Body of pancreas (tissue), 4 donors: ENCODE data around the gene MYBPC1. TPM values are rescaled to one million over a fixed set of nuclear protein-coding genes. Genes with fewer than 3 reads are reported as not detected.

ENCODE experiments used
- ATAC-seq: fragments of 150-250 bp; one replicate; pipeline ENCODE4 v1.9.1; 2016
- DNase-seq, 4 donors: peaks; one replicate each; pipeline ENCODE4 v3.0.0-alpha.2; 2019
- H3K27ac ChIP-seq, 4 donors: fragments of 200-600 bp; sonication (generic); 1 replicate in 3 of 4; 2 replicates in 1 of 4; pipeline versions ENCODE4 v1.5.1 to v1.6.1; 2016 to 2019; ENCODE audit warnings: mild to moderate bottlenecking in 1 of 4, mixed read lengths in 1 of 4, moderate library complexity in 1 of 4
- H3K27me3 ChIP-seq, 2 donors: fragments of 200-600 bp; sonication (generic); one replicate each; pipeline ENCODE4 v1.6.0; 2016; ENCODE audit warnings: mild to moderate bottlenecking in 1 of 2
- H3K36me3 ChIP-seq, 2 donors: fragments of 200-600 bp; sonication (generic); replicated peaks in 1 of 2; 2 replicates each; pipeline ENCODE4 v1.5.1; 2016; ENCODE audit warnings: low read depth in 2 of 2; ENCODE audit not compliant: insufficient read depth in 1 of 2
- H3K4me1 ChIP-seq: fragments of 200-600 bp; sonication (generic); one replicate; pipeline ENCODE4 v1.6.0; 2016
- H3K4me3 ChIP-seq, 2 donors: fragments of 200-600 bp; sonication (generic); 1 replicate in 1 of 2; 2 replicates in 1 of 2; pipeline ENCODE4 v1.5.1; 2016 to 2019
- H3K9me3 ChIP-seq, 3 donors: fragments of 200-600 bp; sonication (generic); 1 replicate in 2 of 3; 2 replicates in 1 of 3; pipeline ENCODE4 v1.5.1; 2016
- CTCF ChIP-seq, 7 experiments: fragments of 450-650 bp in 4 of 7; fragments of 200-600 bp in 3 of 7; sonication (generic) in 3 of 7; IDR thresholded peaks; one replicate each; pipeline ENCODE4 v1.5.1; 2016 to 2019; ENCODE audit warnings: antibody characterized with exemption in 7 of 7
- POLR2A ChIP-seq, 3 donors: fragments of 450-650 bp; IDR thresholded peaks; one replicate each; pipeline ENCODE4 v1.6.1; 2016; ENCODE audit warnings: antibody characterized with exemption in 3 of 3, mild to moderate bottlenecking in 2 of 3
- WGBS, 2 donors: methylation state at CpG; one replicate each; pipeline ENCODE4 v1.1.5; 2017; 5-methylcytosine and 5-hydroxymethylcytosine counted together
- intact Hi-C: fragments of 100-400 bp; cut with DNase I; formaldehyde crosslinking; loops from one replicate; pipeline ENCODE4 v1.15.1; 2023
- total RNA-seq, 2 donors: library from RNA; depleted of rRNA; stranded (reverse); fragments of >200 nt; gene quantifications; one replicate each; pipeline ENCODE4 v1.1.0, GENCODE V29; 2016

The MYBPC1 gene
- total RNA-seq, 2 donors from 2014 or later, result 0.66 to 0.78 TPM

- Histone ChIP-seq H3K4me1 (peaks cover 80% of the 10 kb centered on the region), H3K27ac (peak overlapping the region; percentile 81 to 87 (median 83)), H3K9me3 (no peaks in the 10 kb centered on the region), H3K36me3 (no peaks in the 10 kb centered on the region), H3K4me3 (no peak overlapping the region), H3K27me3 (no peaks in the 10 kb centered on the region)
- peak; percentile 23 to 68 (median 46) for DNase-seq
- 24 to 34% methylated on average over 2 of the region's 2 CpGs for WGBS, 2 donors
- ATAC-seq, result peak; percentile 40
- intact Hi-C loops, result no loop called here
- TF ChIP-seq CTCF (IDR thresholded peaks at IDR 0.05) (no peak), POLR2A (IDR thresholded peaks at IDR 0.05) (no peak)
Observed at GRCh38 chr12:101607894-101608293, 13.1 kb downstream of the MYBPC1 start.

- H3K27ac ChIP-seq, result peak overlapping the region; percentile 81 to 87 (median 83)
- H3K9me3 ChIP-seq, result no peaks in the 10 kb centered on the region
- H3K36me3 ChIP-seq, result no peaks in the 10 kb centered on the region
- ATAC-seq, result peak; percentile 93
- TF ChIP-seq CTCF (IDR thresholded peaks at IDR 0.05) (no peak), POLR2A (IDR thresholded peaks at IDR 0.05) (no peak)
- H3K4me1 ChIP-seq, result peaks cover 80% of the 10 kb centered on the region
- H3K4me3 ChIP-seq, result no peak overlapping the region
- 13 to 24% methylated on average over 10 of the region's 10 CpGs for WGBS, 2 donors
- no peaks in the 10 kb centered on the region for H3K27me3 ChIP-seq
- intact Hi-C loops, result no loop called here
- peak; percentile 81 to 94 (median 88) for DNase-seq
Observed at GRCh38 chr12:101608301-101609133, 13.7 kb downstream of the MYBPC1 start.

- Histone ChIP-seq H3K4me3 (no peak overlapping the region), H3K27me3 (no peaks in the 10 kb centered on the region), H3K4me1 (peaks cover 73% of the 10 kb centered on the region), H3K36me3 (no peaks in the 10 kb centered on the region), H3K9me3 (no peaks in the 10 kb centered on the region), H3K27ac (peak overlapping the region in 3 of 4 donors; percentile 81 to 87 (median 85))
- WGBS, 2 donors, result 87 to 91% methylated on average over 4 of the region's 4 CpGs
- no peak for DNase-seq
- intact Hi-C loops, result no loop called here
- no peak for ATAC-seq
- no peak for TF ChIP-seq POLR2A (IDR thresholded peaks at IDR 0.05)
Observed at GRCh38 chr12:101609198-101609597, 14.4 kb downstream of the MYBPC1 start.

DNA sequence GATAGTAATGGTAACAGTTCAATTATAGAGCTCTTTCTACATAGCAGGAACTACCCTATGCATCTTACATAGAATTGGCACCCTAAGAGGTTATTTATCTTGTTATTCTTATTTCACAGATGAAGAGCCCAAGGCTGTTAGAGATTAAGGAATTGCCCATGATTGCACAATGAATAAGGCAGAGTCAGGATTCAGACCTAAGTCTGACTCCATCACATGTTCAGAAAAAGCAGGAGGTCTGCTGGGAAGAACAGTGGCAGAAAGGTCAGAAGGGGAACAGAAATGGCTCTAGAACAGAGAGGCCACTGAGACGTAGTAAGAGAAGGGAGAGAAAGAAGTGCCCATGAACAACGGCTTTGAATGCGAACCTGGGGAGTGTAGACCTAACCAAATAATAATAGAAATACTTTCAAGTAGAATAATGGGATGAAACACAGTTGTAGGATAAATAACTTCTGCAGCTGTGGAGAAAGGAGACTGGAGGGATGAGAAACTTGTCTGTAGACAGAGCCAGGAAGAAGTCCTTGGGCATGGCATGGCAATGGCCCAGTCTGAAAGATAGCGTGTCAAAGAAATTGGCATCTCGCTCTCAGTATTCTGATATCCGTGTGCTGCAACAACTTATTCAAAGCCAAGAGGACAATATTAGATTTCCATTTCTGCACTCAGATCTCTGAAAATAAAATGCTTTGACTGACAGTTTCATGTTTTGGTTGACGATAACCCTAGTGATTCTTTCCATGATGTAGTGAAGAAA is 17.6 kb downstream of the MYBPC1 start:
- no peak for TF ChIP-seq POLR2A (IDR thresholded peaks at IDR 0.05)
- no peak for TF ChIP-seq CTCF (IDR thresholded peaks at IDR 0.05)
- WGBS, 2 donors, result 39 to 47% methylated on average over 7 of the region's 7 CpGs
- Histone ChIP-seq H3K9me3 (no peaks in the 10 kb centered on the region), H3K4me1 (peaks cover 65% of the 10 kb centered on the region), H3K27ac (no peak overlapping the region), H3K27me3 (no peaks in the 10 kb centered on the region), H3K4me3 (no peak overlapping the region), H3K36me3 (no peaks in the 10 kb centered on the region)
- intact Hi-C loops, result no loop called here
- DNase-seq (no peak), ATAC-seq (no peak)

DNA sequence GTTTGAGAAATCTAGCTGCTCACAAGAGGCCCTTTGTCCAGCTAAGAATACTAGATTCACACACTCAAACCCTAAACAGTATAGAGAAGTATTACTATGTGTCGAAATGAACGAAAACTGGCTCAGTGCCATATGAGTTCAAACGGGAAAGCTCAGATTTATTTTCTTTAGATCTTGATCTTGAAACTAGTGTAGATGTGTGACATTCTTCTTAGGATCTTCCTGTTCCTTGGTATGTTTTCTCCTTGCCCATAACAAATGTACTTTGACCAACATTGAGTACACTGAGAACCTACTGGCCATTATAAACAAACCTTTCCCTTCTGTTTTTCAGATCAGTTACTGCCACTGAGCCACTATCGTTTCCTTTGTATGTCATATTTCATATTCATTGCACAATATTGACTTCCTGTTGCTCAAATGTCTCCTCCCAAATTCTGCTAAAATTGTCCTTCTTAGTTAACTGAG is 21.3 kb downstream of the MYBPC1 start:
- DNase-seq (peak in 1 of 4 donors; percentile 19), ATAC-seq (peak; percentile 39)
- Histone ChIP-seq H3K27ac (peak overlapping the region in 3 of 4 donors; percentile 3 to 71 (median 25)), H3K4me3 (no peak overlapping the region), H3K9me3 (no peaks in the 10 kb centered on the region), H3K4me1 (peaks cover 74% of the 10 kb centered on the region), H3K36me3 (no peaks in the 10 kb centered on the region), H3K27me3 (no peaks in the 10 kb centered on the region)
- intact Hi-C loops, result no loop called here
- TF ChIP-seq POLR2A (IDR thresholded peaks at IDR 0.05), result no peak
- TF ChIP-seq CTCF (IDR thresholded peaks at IDR 0.05), result no peak
- WGBS, 2 donors, result 6 to 12% methylated on average over 4 of the region's 4 CpGs
